HEK293 (cell line): ENCODE results near the gene DHX57.

Source experiments
- BCL11A ChIP-seq: fragments of 450-650 bp; formaldehyde crosslinking; IDR thresholded peaks from 2 replicates; pipeline ENCODE4 v1.5.1; 2016; ENCODE audit warnings: low read depth, missing biosample characterization, missing genetic modification characterization
- CTCF ChIP-seq: fragments of 450-650 bp; formaldehyde crosslinking; IDR thresholded peaks from 2 replicates; pipeline ENCODE4 v1.5.1; 2016; ENCODE audit warnings: missing biosample characterization, missing genetic modification characterization
- HOXA7 ChIP-seq: sonication (generic); formaldehyde crosslinking; IDR thresholded peaks from 2 replicates; pipeline ENCODE4 v1.8.1; 2022; ENCODE audit warnings: missing genetic modification reagents, borderline replicate concordance
- MZF1 ChIP-seq: fragments of 450-650 bp; formaldehyde crosslinking; IDR thresholded peaks from 2 replicates; pipeline ENCODE4 v1.5.1; 2017; ENCODE audit warnings: missing biosample characterization, missing genetic modification characterization, borderline replicate concordance
- PATZ1 ChIP-seq: fragments of 450-650 bp; formaldehyde crosslinking; IDR thresholded peaks from 2 replicates; pipeline ENCODE4 v1.5.1; 2016; ENCODE audit warnings: missing biosample characterization, missing genetic modification characterization
- SETDB1 ChIP-seq: IDR thresholded peaks from one replicate; pipeline ENCODE4 v1.6.1; 2017; ENCODE audit warnings: mild to moderate bottlenecking, low read length, moderate library complexity, mixed read lengths; ENCODE audit not compliant: insufficient read length
- ZNF121 ChIP-seq: fragments of 450-650 bp; formaldehyde crosslinking; IDR thresholded peaks from 2 replicates; pipeline ENCODE4 v1.5.1; 2016; ENCODE audit warnings: missing biosample characterization, missing genetic modification characterization
- ZNF169 ChIP-seq: fragments of 450-650 bp; formaldehyde crosslinking; IDR thresholded peaks from 2 replicates; pipeline ENCODE4 v1.5.1; 2016; ENCODE audit warnings: missing biosample characterization, missing genetic modification characterization
- ZNF341 ChIP-seq: fragments of 450-650 bp; formaldehyde crosslinking; IDR thresholded peaks from 2 replicates; pipeline ENCODE4; 2016; ENCODE audit warnings: low read depth, missing biosample characterization, missing genetic modification characterization
- ZNF416 ChIP-seq: fragments of 450-650 bp; formaldehyde crosslinking; IDR thresholded peaks from 2 replicates; pipeline ENCODE4 v1.5.1; 2016; ENCODE audit warnings: missing biosample characterization, missing genetic modification characterization
- ZNF530 ChIP-seq: fragments of 450-650 bp; formaldehyde crosslinking; IDR thresholded peaks from 2 replicates; pipeline ENCODE4 v1.5.1; 2016; ENCODE audit warnings: low read depth, missing biosample characterization, missing genetic modification characterization
- ZNF580 ChIP-seq: fragments of 450-650 bp; formaldehyde crosslinking; IDR thresholded peaks from 2 replicates; pipeline ENCODE4 v1.5.1; 2016; ENCODE audit warnings: missing biosample characterization, missing genetic modification characterization
- ZSCAN16 ChIP-seq: fragments of 450-650 bp; formaldehyde crosslinking; IDR thresholded peaks from 2 replicates; pipeline ENCODE4 v1.5.1; 2016; ENCODE audit warnings: missing biosample characterization, missing genetic modification characterization
- TF ChIP-seq, protein P1 (sequence below): fragments of 450-650 bp; IDR thresholded peaks from 2 replicates; pipeline ENCODE4 v1.5.1; 2018; ENCODE audit warnings: missing biosample characterization, mild to moderate bottlenecking, missing genetic modification characterization

- no peak for TF ChIP-seq ZSCAN16 (tag by site-specific recombination)
- no peak for TF ChIP-seq CTCF
- TF ChIP-seq ZNF580 (tag by site-specific recombination), result no peak
- TF ChIP-seq ZNF121 (tag by site-specific recombination), result no peak
- no peak for TF ChIP-seq HOXA7 (CRISPR knock-in tag)
- no peak for TF ChIP-seq ZNF169 (tag by site-specific recombination)
- no peak for TF ChIP-seq ZNF341 (tag by site-specific recombination)
- TF ChIP-seq SETDB1, result no peak
- TF ChIP-seq, protein P1, sequence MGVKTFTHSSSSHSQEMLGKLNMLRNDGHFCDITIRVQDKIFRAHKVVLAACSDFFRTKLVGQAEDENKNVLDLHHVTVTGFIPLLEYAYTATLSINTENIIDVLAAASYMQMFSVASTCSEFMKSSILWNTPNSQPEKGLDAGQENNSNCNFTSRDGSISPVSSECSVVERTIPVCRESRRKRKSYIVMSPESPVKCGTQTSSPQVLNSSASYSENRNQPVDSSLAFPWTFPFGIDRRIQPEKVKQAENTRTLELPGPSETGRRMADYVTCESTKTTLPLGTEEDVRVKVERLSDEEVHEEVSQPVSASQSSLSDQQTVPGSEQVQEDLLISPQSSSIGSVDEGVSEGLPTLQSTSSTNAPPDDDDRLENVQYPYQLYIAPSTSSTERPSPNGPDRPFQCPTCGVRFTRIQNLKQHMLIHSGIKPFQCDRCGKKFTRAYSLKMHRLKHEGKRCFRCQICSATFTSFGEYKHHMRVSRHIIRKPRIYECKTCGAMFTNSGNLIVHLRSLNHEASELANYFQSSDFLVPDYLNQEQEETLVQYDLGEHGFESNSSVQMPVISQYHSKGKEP (tag by site-specific recombination), result no peak
- no peak for TF ChIP-seq ZNF416 (tag by site-specific recombination)
- TF ChIP-seq ZNF530, result no peak
- TF ChIP-seq MZF1 (tag by site-specific recombination), result no peak
- no peak for TF ChIP-seq PATZ1
- no peak for TF ChIP-seq BCL11A (tag by site-specific recombination)
These were observed 121.2 kb downstream of the DHX57 start for GRCh38 chr2:38754506-38754905.
